Right ventricle myocardium inferior (tissue), 1 donor: ENCODE data around the gene FBXL5. TPM values are rescaled to one million over a fixed set of nuclear protein-coding genes. Genes with fewer than 3 reads are reported as not detected.

Experiments
- ATAC-seq: fragments of 200-7000 bp; cut with Tn5 transposase; one replicate; pipeline ENCODE4 v1.9.1; 2020; ENCODE audit warnings: mild to moderate bottlenecking, moderate library complexity
- DNase-seq: peaks from one replicate; pipeline ENCODE4 v3.0.0; 2021; ENCODE audit errors: missing footprints
- intact Hi-C: fragments of 100-400 bp; cut with DNase I; formaldehyde crosslinking; loops from one replicate; pipeline ENCODE4 v1.11.0; 2022
- long read RNA-seq: library from polyadenylated mRNA; unstranded; transcript quantifications from one replicate; pipeline ENCODE4 v2.0.0, GENCODE V29; 2021
- total RNA-seq: library from RNA; stranded (reverse); fragmentation: NEBNext Ultra II Directional; extraction: Animal tissue kit (Norgen Biotek cat#: 25700); gene quantifications from one replicate; pipeline ENCODE4 v1.2.1, GENCODE V29; 2021
- donor health status: DM: no; HTN: yes; CAD: no; lungs with severe emphysema.

The FBXL5 gene, protein sequence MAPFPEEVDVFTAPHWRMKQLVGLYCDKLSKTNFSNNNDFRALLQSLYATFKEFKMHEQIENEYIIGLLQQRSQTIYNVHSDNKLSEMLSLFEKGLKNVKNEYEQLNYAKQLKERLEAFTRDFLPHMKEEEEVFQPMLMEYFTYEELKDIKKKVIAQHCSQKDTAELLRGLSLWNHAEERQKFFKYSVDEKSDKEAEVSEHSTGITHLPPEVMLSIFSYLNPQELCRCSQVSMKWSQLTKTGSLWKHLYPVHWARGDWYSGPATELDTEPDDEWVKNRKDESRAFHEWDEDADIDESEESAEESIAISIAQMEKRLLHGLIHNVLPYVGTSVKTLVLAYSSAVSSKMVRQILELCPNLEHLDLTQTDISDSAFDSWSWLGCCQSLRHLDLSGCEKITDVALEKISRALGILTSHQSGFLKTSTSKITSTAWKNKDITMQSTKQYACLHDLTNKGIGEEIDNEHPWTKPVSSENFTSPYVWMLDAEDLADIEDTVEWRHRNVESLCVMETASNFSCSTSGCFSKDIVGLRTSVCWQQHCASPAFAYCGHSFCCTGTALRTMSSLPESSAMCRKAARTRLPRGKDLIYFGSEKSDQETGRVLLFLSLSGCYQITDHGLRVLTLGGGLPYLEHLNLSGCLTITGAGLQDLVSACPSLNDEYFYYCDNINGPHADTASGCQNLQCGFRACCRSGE
- 93.9 TPM for total RNA-seq
- long read RNA-seq, transcript FBXL5-201 (11 exons, 3,385 nt) = major isoform, 145 of 164 reads
- long read RNA-seq, transcript FBXL5-202 (11 exons, 2,837 nt) = minor isoform, 8 of 164 reads
- long read RNA-seq, partial matches to known transcripts = 5 of 164 reads
- long read RNA-seq, other reads (novel, unspliced or antisense) = 5 of 164 reads

GRCh38 chr4:15655223-15656037 lies at the start of gene FBXL5:
TSS of gene FBXL5 (minus strand) at chr4:15655357. CDS start at chr4:15655287, 70 bp downstream.
- intact Hi-C loops = loop anchor here (2.0 to 10.0 kb wide), 2 partner anchors 25 to 511 kb away; partner anchors contain the start of gene FAM200B
- ATAC-seq = peak; percentile 90
- peak; percentile 92 for DNase-seq

- no peak for DNase-seq
- ATAC-seq = no peak
- intact Hi-C loops = no loop called here
These were observed 49.0 kb upstream of the FBXL5 start for GRCh38 chr4:15704129-15704528.

- DNase-seq = no peak
- peak; percentile 23 for ATAC-seq
- intact Hi-C loops = no loop called here
These were observed 48.3 kb upstream of the FBXL5 start for GRCh38 chr4:15703439-15703838.

- DNase-seq (peak; percentile 93), ATAC-seq (peak; percentile 86)
- intact Hi-C loops = no loop called here
These were observed 47.8 kb upstream of the FBXL5 start, which contains the start of gene BST1 for GRCh38 chr4:15702941-15703403. TSS of gene BST1 (plus strand) at chr4:15703065. CDS start at chr4:15703145, 80 bp downstream.

GRCh38 chr4:15696866-15697265 lies 41.7 kb upstream of the FBXL5 start:
- no peak for DNase-seq
- intact Hi-C loops = no loop called here
- ATAC-seq = no peak

DNA sequence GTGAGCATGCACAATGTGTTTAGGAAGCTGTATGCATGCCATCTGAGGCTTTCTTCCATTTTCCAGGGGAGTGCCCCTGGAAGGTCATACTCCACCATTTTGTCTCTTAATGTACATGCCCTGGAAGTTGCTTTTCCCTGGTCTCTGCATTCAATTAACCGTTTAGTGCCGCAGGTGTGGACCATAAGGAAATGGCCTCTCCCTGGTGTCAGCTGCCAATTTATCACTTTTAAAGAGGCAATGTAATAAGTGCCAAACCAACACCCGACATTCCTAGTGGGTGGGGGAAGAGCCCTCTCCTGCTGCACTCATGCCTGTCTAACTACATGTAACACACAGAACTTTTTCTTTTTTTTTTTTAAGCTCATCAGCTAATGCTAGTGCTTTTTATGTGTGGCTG lies 40.6 kb upstream of the FBXL5 start:
- intact Hi-C loops = no loop called here
- no peak for DNase-seq
- ATAC-seq = no peak

DNA sequence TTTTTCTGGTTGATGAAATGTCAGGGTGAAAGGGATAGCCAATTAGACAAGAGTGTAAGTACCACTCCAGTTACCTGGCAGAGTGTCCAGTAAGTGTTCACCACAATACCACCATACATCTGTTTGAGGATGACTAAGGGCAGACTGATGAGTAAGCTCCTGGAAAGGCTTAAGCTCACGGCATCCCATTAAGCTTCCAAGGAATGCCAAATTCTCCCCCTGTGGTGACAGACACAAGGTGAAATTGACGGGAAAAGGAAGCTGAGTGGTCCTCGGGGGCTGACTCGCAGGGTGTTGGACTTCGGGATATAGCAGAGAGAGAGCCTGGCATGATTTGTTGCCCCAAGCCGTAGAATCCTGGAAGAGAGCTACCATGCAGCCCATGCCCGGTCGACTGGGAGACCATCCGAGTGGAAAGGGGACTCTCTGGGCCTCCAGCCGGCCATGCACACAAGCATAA lies 40.1 kb upstream of the FBXL5 start:
- intact Hi-C loops = no loop called here
- no peak for DNase-seq
- no peak for ATAC-seq

DNA sequence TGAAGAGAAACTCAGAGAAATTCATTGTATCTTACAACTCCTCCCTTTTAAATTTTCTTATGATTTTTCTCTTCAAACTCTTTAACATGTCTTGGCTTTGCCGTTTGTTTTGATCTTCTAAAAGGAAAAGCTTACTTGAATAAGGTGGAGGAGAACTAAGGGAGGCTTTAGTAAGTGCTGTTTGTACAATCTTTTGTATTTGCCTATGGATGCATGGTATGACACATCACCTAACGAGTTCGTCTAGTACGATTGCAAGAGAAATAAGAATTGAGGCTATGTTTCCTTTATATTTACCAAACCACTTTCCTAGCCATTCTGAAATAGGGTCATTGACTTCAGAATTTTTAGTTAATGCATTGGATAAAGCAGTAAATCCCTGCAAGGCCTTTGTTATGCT lies 39.3 kb upstream of the FBXL5 start:
- DNase-seq = no peak
- no peak for ATAC-seq
- intact Hi-C loops = no loop called here

DNA sequence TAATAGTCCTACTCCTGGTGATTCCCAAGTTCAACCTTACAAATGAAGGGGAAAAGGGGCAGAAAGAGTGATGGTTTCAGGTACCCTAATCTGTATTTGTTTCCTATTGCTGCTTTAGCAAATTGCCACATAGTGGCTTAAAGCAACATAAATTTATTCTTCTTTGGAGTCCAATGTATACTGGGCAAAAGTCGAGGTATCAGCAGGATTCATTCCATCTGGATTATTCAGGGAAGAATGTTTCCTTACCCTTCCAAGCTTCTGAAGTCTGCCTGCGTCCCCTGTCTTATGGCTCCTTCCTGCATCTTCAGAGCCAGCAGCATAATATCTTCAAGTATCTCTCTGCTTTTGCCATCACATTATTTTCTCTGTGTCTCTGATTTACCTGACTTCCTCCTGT lies 37.4 kb upstream of the FBXL5 start:
- ATAC-seq = no peak
- intact Hi-C loops = no loop called here
- DNase-seq = no peak

- peak; percentile 23 for ATAC-seq
- no peak for DNase-seq
- intact Hi-C loops = no loop called here
These were observed 36.4 kb upstream of the FBXL5 start for GRCh38 chr4:15691346-15692135.

DNA sequence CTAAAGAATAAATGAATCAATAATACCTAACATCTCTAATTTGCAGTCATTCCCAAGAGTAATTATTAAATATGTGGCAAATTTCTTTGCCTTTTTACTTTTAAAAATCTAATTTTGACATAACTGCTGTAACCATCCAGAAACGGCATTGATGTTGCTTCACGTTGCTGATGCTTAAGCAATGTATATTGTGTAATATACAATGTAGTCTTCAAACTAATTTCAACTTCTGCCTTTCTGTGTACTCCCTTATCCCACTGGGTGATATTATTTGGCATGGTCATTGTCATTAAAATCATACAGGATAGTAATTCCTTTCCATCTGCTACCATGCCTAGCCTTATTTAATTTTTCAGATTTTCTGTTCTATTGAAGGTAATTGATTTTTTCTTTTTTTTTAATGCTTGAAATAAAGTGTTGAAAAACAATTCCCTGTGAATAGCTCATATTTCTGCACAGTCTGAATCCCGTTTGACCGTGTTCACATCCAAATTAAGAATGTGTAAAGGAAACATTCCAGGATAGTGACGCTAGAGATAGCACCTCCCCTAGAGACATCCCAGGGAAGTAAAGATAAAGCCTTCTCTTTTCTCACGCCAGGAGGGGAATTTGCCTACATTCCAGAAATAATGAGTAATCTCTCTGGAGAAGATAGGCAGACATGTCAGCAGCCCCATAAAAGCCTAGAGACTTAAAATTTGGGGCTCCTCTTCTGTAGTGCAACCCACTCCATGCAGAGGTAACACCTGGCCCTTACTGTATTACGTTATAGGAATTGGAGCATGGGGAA lies 35.1 kb upstream of the FBXL5 start:
- intact Hi-C loops = no loop called here
- peak; percentile 77 for ATAC-seq
- no peak for DNase-seq

DNA sequence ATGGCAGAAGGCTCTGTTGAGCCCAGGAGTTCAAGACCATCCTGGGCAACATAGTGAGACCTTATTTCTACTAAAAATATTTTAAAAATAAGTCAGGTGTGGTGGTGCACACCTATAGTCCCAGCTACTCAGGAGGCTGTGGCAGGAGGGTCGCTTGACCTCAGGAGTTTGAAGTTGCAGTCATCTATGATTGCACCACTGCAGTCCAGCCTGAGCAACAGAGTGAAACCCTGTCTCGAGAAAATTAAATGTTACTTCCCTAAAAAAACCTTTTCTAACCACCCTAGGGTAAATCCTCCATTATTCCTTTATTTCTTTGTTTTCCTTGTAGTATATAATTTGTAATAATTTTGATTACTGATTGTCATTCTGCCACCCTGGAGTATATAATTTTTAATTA lies 34.4 kb upstream of the FBXL5 start:
- intact Hi-C loops = no loop called here
- ATAC-seq (no peak), DNase-seq (no peak)

DNA sequence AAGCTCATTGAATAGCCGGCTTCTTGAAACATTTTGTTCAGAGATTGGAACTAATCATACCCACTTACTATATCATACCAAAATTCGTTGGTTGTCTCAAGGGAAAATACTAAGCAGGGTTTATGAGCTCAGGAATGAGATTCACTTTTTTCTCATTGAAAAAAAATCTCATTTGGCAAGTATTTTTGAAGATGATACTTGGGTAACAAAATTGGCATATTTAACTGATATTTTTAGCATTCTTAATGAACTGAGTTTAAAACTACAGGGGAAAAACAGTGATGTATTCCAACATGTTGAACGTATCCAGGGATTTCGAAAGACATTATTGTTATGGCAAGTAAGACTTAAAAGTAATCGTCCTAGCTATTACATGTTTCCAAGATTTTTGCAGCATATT lies 32.9 kb upstream of the FBXL5 start:
- no peak for ATAC-seq
- intact Hi-C loops = no loop called here
- no peak for DNase-seq

DNA sequence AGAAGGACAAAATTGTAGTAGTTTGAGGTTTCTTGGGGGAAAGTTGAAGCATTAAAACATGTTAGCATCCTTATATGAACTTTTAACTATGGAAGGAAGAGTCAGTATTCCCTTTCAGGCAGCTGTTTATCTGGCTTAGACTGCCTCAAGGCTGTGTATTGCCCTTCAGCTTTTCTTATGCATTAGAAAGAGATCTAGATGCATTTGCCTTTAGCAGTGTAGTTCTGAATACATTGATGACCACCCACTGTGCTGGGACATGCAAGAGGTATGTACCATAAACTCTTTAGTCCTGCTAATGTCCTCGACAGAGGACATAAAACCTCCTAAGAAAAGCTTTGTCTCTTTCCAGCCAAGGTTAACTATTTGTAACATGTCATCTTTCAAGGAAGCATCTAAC lies 29.3 kb upstream of the FBXL5 start:
- intact Hi-C loops = no loop called here
- ATAC-seq = no peak
- no peak for DNase-seq

DNA sequence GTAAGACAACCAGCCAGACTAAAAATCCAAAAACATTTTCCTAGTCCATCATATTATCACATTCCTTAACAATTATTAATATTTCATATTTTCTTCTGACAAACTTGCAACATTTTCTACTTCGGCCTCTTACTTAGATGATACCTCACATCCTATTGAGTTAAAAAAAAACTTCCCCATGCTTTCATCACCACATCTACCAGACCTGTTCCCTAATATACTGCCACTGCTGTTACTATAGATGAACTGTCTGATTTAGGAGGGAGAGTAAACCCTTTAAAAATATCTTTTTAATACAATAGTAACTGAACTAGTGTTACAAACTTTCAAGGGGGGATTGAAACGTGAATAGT lies 28.0 kb upstream of the FBXL5 start:
- intact Hi-C loops = no loop called here
- ATAC-seq = no peak
- DNase-seq = no peak

- intact Hi-C loops = no loop called here
- ATAC-seq = no peak
These were observed 27.3 kb upstream of the FBXL5 start for GRCh38 chr4:15682242-15683142.

More at GRCh38 chr4:15682242-15683142, 27.3 kb upstream of the FBXL5 start:
- no peak for DNase-seq
